Liver (tissue), 9 donors: ENCODE measurements around the gene GP1BB. TPM values are rescaled to one million over a fixed set of nuclear protein-coding genes. Genes with fewer than 3 reads are reported as not detected.

Source experiments
- DNase-seq: peaks from one replicate; pipeline ENCODE4 v3.0.0-alpha.2; 2017; ENCODE audit warnings: low spot score
- H3K27ac ChIP-seq, 2 donors: one replicate each; pipeline ENCODE4 v1.7.0; 2013; ENCODE audit warnings: inconsistent platforms in 2 of 2, low read length in 2 of 2, control low read depth in 1 of 2, low read depth in 1 of 2, mild to moderate bottlenecking in 1 of 2
- H3K27me3 ChIP-seq, 4 donors: one replicate each; pipeline versions ENCODE4 v1.6.1 to v1.7.0; 2013; ENCODE audit warnings: low read length in 3 of 4, inconsistent platforms in 1 of 4, mild to moderate bottlenecking in 1 of 4, moderate library complexity in 1 of 4; ENCODE audit not compliant: control insufficient read depth in 4 of 4, insufficient read depth in 4 of 4
- H3K36me3 ChIP-seq, 4 donors: one replicate each; pipeline versions ENCODE4 v1.6.1 to v1.7.0; 2013; ENCODE audit warnings: low read length in 3 of 4, mild to moderate bottlenecking in 3 of 4, low read depth in 1 of 4, moderate library complexity in 1 of 4; ENCODE audit not compliant: control insufficient read depth in 4 of 4, insufficient read depth in 3 of 4
- H3K4me1 ChIP-seq, 4 donors: one replicate each; pipeline versions ENCODE4 v1.6.1 to v1.7.0; 2013; ENCODE audit warnings: low read length in 3 of 4, mild to moderate bottlenecking in 3 of 4, moderate library complexity in 1 of 4; ENCODE audit not compliant: control insufficient read depth in 4 of 4, insufficient read depth in 4 of 4
- H3K4me3 ChIP-seq, 3 donors: one replicate each; pipeline versions ENCODE4 v1.6.1 to v1.7.0; 2013; ENCODE audit warnings: low read length in 3 of 3, control low read depth in 1 of 3, low read depth in 1 of 3, mild to moderate bottlenecking in 1 of 3
- H3K9ac ChIP-seq, 2 donors: one replicate each; pipeline ENCODE4 v1.7.0; 2013; ENCODE audit warnings: low read length in 2 of 2, mild to moderate bottlenecking in 2 of 2, moderate library complexity in 2 of 2, control low read depth in 1 of 2, low read depth in 1 of 2
- H3K9me3 ChIP-seq, 4 donors: one replicate each; pipeline versions ENCODE4 v1.6.1 to v1.7.0; 2013; ENCODE audit warnings: low read length in 3 of 4; ENCODE audit not compliant: control insufficient read depth in 4 of 4
- EGR1 ChIP-seq, 2 donors: IDR thresholded peaks; 2 replicates each; pipeline ENCODE4 v1.6.1; 2016 to 2018; ENCODE audit warnings: antibody characterized with exemption in 2 of 2, low read depth in 2 of 2
- FOXA1 ChIP-seq: IDR thresholded peaks from 2 replicates; pipeline ENCODE4 v1.6.1; 2016; ENCODE audit warnings: antibody characterized with exemption
- FOXA2 ChIP-seq: IDR thresholded peaks from 2 replicates; pipeline ENCODE4 v1.6.1; 2016; ENCODE audit warnings: antibody characterized with exemption
- GABPA ChIP-seq, 2 donors: IDR thresholded peaks in 1 of 2; conservative IDR thresholded peaks in 1 of 2; 2 replicates each; pipeline ENCODE4 v1.6.1; 2016; ENCODE audit warnings: antibody characterized with exemption in 2 of 2, mild to moderate bottlenecking in 1 of 2, moderate library complexity in 1 of 2
- HNF4A ChIP-seq, 2 donors: conservative IDR thresholded peaks; 2 replicates each; pipeline ENCODE4 v1.6.1; 2016; ENCODE audit warnings: antibody characterized with exemption in 2 of 2, mild to moderate bottlenecking in 2 of 2
- HNF4G ChIP-seq: IDR thresholded peaks from 2 replicates; pipeline ENCODE4 v1.6.1; 2016; ENCODE audit warnings: antibody characterized with exemption
- JUND ChIP-seq, 2 donors: IDR thresholded peaks; 2 replicates each; pipeline ENCODE4 v1.6.1; 2016; ENCODE audit warnings: antibody characterized with exemption in 2 of 2
- NR2F2 ChIP-seq: IDR thresholded peaks from 2 replicates; pipeline ENCODE4 v1.6.1; 2016; ENCODE audit warnings: antibody characterized with exemption
- RAD21 ChIP-seq, 2 donors: IDR thresholded peaks; 2 replicates each; pipeline ENCODE4 v1.6.1; 2016; ENCODE audit warnings: antibody characterized with exemption in 2 of 2, mild to moderate bottlenecking in 2 of 2
- REST ChIP-seq: IDR thresholded peaks from 2 replicates; pipeline ENCODE4 v1.6.1; 2016; ENCODE audit warnings: antibody characterized with exemption, mild to moderate bottlenecking
- RXRA ChIP-seq, 2 donors: IDR thresholded peaks; 2 replicates each; pipeline ENCODE4 v1.6.1; 2017 to 2018; ENCODE audit warnings: antibody characterized with exemption in 2 of 2, mild to moderate bottlenecking in 1 of 2
- SP1 ChIP-seq: IDR thresholded peaks from 2 replicates; pipeline ENCODE4 v1.6.1; 2018; ENCODE audit warnings: antibody characterized with exemption, mild to moderate bottlenecking
- TAF1 ChIP-seq: conservative IDR thresholded peaks from 2 replicates; pipeline ENCODE4 v1.6.1; 2016; ENCODE audit warnings: antibody characterized with exemption, mild to moderate bottlenecking
- YY1 ChIP-seq: IDR thresholded peaks from 2 replicates; pipeline ENCODE4 v1.6.1; 2016; ENCODE audit warnings: antibody characterized with exemption, mild to moderate bottlenecking
- ZBTB33 ChIP-seq: IDR thresholded peaks from 2 replicates; pipeline ENCODE4 v1.6.1; 2016; ENCODE audit warnings: antibody characterized with exemption
- WGBS: extraction: QIAGEN DNeasy Blood & Tissue Kit; methylation state at CpG from one replicate; pipeline ENCODE4 v1.1.7; 2013; 5-methylcytosine and 5-hydroxymethylcytosine counted together
- polyA plus RNA-seq, 2 donors: library from polyadenylated mRNA; stranded (reverse) in 1 of 2; unstranded in 1 of 2; fragments of 200-250 nt in 1 of 2; fragments of >200 nt in 1 of 2; fragmentation: Nextera tagmentation in 1 of 2; extraction: Ambion mirVana in 1 of 2; gene quantifications; one replicate each; pipeline versions ENCODE4 v1.2.1 to v1.2.3, GENCODE V29; 2013 to 2015
- total RNA-seq, 2 donors: library from RNA; depleted of rRNA; stranded (reverse); fragments of >200 nt; gene quantifications; one replicate each; pipeline ENCODE4 v1.2.3, GENCODE V29; 2014
- TF ChIP-seq, protein P1 (sequence below): IDR thresholded peaks from 2 replicates; pipeline ENCODE4 v1.6.1; 2016; ENCODE audit warnings: antibody characterized with exemption
- TF ChIP-seq, protein P2 (sequence below): IDR thresholded peaks from 2 replicates; pipeline ENCODE4 v1.6.1; 2016; ENCODE audit warnings: antibody characterized with exemption
- TF ChIP-seq, protein P3 (sequence below): fragments of 150-350 bp; IDR thresholded peaks from 2 replicates; pipeline ENCODE4 v1.5.1; 2017; ENCODE audit warnings: improper control_type of control experiment, low read depth, low read length; ENCODE audit not compliant: missing input control
- donor health status: healthy.
- donor health status: healthy.
- donor health status: healthy.
- donor health status: healthy.
- donor health status: healthy.

Gene GP1BB
- total and polyA plus RNA-seq, 4 donors: 0.38 to 5.7 (median 0.51) TPM; not detected in 1

DNA sequence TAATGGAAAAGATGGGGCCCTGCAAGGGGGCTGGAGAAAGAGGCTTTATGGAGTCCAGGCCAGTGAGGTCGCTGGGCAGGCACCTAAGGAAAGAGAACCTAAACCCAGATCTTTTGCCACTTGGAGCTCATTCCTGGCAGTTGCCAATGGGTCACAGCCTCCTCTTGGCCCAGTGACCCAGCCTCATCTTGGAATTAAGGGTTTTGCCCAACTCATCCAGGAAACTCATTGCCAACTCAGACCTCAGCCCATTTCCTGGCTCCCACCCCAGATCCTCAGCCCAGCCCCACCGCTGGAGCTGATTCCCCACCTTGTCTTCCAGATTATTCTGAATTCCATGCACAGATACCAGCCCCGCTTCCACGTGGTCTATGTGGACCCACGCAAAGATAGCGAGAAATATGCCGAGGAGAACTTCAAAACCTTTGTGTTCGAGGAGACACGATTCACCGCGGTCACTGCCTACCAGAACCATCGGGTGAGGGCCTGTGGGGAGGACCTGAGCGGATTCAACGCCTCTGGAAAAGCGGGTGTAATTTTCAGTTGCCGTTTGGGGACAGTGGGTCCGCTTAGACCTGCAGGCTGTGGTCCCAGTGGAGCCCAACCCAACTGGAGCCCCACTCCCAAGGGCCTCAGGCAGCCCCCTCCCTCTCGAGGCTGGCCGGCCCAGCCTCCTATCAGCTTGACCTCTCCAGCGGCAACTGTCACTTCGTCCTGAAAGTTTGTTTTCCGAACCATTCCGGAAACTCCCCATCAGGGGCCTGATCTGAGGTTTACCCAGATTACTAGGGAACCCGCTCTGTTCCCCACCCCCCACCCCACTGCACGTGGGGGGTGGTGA is 41.5 kb downstream of the GP1BB start:
- no peak overlapping the region for H3K4me3 ChIP-seq
- no peak overlapping the region for H3K27ac ChIP-seq
- TF ChIP-seq ZBTB33: no peak
- no peak for TF ChIP-seq TAF1
- TF ChIP-seq HNF4G: no peak
- TF ChIP-seq JUND (IDR thresholded peaks at IDR 0.05): no peak
- no peak for TF ChIP-seq GABPA (IDR thresholded peaks at IDR 0.05 in 1 of 2, conservative IDR thresholded peaks at IDR 0.05 in 1 of 2)
- TF ChIP-seq, protein P1, sequence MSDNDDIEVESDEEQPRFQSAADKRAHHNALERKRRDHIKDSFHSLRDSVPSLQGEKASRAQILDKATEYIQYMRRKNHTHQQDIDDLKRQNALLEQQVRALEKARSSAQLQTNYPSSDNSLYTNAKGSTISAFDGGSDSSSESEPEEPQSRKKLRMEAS: no peak
- TF ChIP-seq EGR1 (IDR thresholded peaks at IDR 0.05; ENCODE audit: low read depth in 2 of 2): no peak
- 49% methylated on average over 25 of the region's 25 CpGs for WGBS
- peaks cover 6 to 8% (median 8%) of the 10 kb centered on the region in 4 donors for H3K27me3 ChIP-seq
- H3K36me3 ChIP-seq: peaks cover 0 to 1% (median 0%) of the 10 kb centered on the region in 4 donors
- no peak for DNase-seq
- no peaks in the 10 kb centered on the region for H3K9me3 ChIP-seq
- peaks cover 5 to 39% (median 8%) of the 10 kb centered on the region in 4 donors for H3K4me1 ChIP-seq
- no peak overlapping the region for H3K9ac ChIP-seq

DNA sequence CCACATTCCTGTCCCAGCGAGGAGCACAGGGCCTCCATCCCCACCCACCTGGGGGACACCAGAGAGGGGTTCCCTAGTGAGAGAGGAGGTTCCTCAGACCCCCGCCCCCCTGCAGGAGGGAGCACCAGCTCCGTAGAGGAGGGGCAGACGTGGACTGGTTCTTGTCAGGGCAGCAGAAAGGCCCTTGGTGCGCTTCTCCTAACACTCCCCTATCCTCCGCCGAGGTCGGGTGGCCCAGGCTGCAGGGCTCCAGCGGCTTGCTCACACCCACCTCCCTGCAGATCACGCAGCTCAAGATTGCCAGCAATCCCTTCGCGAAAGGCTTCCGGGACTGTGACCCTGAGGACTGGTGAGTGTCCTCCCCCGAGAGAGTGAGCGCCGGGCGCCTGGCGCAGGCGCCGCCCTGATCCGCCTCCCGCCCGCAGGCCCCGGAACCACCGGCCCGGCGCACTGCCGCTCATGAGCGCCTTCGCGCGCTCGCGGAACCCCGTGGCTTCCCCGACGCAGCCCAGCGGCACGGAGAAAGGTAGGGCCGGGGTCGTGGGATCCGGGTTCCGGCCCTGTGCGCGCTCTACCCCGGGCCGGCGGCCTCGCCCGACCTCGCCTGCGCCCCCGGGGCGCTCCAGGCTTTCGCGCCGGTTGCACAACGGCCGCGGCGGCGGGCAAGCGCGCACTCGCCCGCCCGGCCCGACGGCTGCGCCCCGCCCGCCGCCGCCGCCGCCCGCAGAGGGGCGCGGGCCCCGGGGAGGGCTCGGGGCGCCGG is 42.3 kb downstream of the GP1BB start:
- TF ChIP-seq TAF1 (no peak), RXRA (IDR thresholded peaks at IDR 0.05) (no peak), FOXA2 (no peak), HNF4G (no peak), RAD21 (IDR thresholded peaks at IDR 0.05) (no peak), GABPA (IDR thresholded peaks at IDR 0.05 in 1 of 2, conservative IDR thresholded peaks at IDR 0.05 in 1 of 2) (no peak), HNF4A (conservative IDR thresholded peaks at IDR 0.05) (no peak), ZBTB33 (no peak), YY1 (no peak), NR2F2 (no peak), SP1 (no peak), EGR1 (IDR thresholded peaks at IDR 0.05; ENCODE audit: low read depth in 2 of 2) (no peak), FOXA1 (no peak), REST (no peak)
- TF ChIP-seq, protein P2, sequence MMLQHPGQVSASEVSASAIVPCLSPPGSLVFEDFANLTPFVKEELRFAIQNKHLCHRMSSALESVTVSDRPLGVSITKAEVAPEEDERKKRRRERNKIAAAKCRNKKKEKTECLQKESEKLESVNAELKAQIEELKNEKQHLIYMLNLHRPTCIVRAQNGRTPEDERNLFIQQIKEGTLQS: no peak
- TF ChIP-seq, protein P3, sequence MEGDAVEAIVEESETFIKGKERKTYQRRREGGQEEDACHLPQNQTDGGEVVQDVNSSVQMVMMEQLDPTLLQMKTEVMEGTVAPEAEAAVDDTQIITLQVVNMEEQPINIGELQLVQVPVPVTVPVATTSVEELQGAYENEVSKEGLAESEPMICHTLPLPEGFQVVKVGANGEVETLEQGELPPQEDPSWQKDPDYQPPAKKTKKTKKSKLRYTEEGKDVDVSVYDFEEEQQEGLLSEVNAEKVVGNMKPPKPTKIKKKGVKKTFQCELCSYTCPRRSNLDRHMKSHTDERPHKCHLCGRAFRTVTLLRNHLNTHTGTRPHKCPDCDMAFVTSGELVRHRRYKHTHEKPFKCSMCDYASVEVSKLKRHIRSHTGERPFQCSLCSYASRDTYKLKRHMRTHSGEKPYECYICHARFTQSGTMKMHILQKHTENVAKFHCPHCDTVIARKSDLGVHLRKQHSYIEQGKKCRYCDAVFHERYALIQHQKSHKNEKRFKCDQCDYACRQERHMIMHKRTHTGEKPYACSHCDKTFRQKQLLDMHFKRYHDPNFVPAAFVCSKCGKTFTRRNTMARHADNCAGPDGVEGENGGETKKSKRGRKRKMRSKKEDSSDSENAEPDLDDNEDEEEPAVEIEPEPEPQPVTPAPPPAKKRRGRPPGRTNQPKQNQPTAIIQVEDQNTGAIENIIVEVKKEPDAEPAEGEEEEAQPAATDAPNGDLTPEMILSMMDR: no peak
- TF ChIP-seq, protein P1: no peak
- H3K4me1 ChIP-seq: peaks cover 3 to 35% (median 7%) of the 10 kb centered on the region in 4 donors
- H3K9ac ChIP-seq: no peak overlapping the region
- peaks cover 0 to 1% (median 0%) of the 10 kb centered on the region in 4 donors for H3K36me3 ChIP-seq
- 5% methylated on average over 83 of the region's 83 CpGs for WGBS
- peak overlapping the region in 1 of 3 donors; percentile 44 for H3K4me3 ChIP-seq
- no peaks in the 10 kb centered on the region for H3K9me3 ChIP-seq
- DNase-seq: no peak
- no peak overlapping the region for H3K27ac ChIP-seq
- peaks cover 5 to 9% (median 8%) of the 10 kb centered on the region in 4 donors for H3K27me3 ChIP-seq
